HG03342 (cell line): ENCODE results near the gene NAP1L1.
A peak's percentile ranks its signal among the peaks of the same experiment; 100 is the strongest.

ENCODE experiments used
- ATAC-seq: cut with Tn5 transposase; IDR thresholded peaks from one replicate; pipeline ENCODE4 v1.9.1; 2021; ENCODE audit warnings: mild to moderate bottlenecking, moderate library complexity; ENCODE audit not compliant: unreplicated experiment

NAP1L1 gene

DNA sequence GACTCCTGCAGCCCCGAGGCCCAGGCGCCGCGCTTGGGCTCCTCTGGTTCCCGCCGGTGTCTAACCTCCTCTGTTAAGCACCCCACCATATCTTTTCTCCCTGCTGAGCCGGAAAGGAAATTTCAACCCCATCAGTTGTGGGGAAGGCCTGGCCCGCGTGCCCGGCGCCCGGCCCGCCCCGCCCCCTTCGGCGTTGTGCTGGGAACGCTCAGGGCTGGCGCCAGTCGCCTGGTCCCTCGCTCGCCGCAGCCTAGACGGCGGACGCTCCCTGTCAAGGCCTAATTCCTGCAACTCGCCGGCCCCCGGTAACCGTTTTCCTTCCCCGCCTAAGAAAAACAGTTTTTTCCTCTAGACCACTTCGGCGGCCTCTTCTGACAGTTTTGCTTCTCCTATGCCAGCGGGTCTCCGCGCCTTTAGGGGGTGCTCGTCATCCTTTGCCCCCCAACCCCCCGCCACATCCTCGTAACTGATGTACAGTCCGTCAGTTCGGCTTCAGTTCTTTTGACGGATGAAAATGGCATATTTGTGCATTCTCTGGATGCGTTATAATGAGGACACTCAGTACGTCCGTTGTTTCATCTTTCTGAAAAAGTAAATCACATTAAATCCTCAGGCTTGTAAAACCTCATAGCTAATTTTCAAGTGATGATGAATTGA lies 506 bp upstream of the NAP1L1 start:
- ATAC-seq, result peak; percentile 46

DNA sequence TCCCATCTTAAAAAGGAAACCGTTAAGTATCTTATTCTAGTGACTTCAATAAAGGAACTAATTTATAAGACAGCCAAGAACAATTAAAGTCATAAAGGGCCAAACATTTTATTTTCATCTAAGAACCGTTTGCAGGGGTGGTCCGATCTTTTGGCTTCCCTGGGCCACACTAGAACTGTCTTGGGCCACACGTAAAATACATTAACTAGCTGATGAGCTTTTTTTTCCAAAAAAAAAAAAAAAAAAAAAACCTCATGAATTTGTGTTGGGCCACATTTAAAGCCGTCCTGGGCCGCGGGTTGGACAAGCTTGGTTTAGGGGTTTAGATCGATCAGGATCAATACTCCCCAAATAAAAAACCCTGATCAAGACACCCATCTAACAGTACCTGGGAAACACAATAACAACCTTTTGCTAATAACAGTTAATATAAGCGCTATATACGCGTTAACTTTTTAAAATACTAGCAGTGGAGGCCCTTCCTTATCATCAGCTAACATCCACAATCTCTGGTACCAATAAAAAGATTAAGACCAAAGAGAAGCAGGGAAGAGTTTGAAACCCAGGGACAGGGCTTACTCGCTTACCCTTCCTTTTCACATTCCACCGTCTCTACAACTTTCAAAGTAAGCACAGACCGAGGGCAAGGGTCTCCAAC lies 1.1 kb downstream of the NAP1L1 start:
- no peak for ATAC-seq

DNA sequence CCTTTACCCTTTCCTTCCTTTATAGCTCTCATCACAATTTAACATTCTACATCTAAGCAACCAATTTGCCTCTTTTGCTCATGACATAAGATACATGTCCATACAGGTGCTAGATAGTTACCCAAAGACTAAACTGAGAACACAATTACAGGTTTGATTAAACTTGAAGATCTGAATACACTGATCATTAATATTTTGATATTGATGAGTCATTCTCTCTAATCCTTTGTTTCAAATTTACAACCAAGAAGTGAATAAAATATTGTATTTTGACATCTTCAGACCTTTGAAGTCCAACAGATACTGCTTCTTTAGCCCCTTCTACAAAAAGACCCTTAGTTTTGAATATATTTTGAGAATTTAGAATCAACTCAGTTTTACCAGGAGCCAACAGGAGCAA lies 2.6 kb downstream of the NAP1L1 start:
- ATAC-seq, result no peak

DNA sequence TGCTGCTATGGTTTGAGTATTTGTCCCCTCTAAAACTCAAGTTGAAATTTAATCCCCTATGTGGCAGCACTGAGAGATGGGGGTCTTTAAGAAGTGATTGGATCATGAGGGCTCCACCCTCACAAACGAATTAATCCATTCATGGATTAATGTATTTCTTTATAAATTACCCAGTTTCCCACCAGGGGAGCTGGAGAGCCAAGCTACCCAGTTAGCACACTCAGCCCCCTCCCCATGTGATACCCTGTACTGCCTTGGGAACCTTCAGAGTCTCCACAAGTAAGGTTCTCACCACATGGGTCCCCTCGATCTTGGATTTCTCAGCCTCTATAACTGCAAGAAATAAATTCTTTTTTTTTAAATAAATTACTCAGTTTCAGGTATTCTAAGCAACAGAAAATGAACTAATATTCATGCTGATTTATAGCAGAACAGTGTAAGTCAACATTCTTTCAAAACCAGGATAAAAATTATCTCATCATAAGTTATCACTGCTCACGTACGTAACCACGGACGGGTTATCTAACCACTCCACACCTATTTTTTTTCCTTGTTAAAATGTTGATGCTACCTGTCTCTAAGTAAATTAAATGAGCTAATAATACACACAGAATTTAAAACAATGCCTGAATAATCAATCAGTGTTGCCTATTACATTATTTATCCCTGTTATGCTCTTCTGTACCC lies 3.6 kb downstream of the NAP1L1 start:
- ATAC-seq, result no peak

DNA sequence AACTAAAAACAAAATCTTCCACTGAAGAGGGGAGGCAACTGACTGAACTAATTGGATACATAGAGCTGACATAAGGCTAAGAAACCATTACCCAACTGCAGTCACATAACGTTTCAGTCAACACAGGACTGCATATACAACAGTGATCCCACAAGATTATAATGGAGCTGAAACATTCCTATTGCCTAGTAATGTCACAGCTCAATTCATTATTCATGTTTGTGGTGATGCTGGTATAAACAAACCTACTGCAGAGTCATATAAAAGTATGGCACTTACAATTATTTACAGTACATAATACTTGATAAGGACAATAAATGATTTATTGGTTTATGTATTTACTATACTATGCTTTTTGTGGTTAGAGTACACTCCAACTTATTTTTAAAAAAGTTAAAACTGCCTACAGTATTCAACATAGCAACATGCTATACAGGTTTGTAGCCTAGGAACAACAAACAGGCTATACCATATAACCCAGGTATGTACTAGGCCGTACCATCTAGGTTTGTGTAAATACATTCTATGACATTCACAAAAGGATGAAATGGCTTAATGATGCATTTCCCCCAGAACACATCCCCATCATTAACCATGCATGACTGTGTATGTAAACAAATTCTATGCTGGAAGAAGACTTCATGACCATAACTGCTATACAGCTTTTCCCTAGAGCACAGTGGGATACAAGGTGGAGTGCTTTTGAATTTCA lies 4.3 kb downstream of the NAP1L1 start:
- ATAC-seq, result no peak

DNA sequence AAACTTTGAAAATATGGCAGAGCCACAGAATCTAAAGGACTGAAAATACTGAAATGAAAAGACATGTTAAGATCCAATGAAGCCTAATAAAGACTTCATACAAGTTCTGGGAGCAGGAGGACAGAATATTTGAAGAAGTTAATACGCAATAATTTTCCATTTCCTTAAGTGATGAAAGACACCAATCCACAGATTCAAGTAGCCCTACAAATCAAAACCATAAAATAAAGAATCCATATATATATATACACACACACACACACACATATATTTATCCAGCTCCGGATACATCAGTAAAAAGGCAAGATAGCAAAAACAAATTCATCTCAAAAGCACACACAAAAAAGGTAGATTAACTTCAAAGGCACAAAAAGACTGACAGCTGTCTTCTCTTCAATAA lies 5.7 kb downstream of the NAP1L1 start:
- no peak for ATAC-seq

DNA sequence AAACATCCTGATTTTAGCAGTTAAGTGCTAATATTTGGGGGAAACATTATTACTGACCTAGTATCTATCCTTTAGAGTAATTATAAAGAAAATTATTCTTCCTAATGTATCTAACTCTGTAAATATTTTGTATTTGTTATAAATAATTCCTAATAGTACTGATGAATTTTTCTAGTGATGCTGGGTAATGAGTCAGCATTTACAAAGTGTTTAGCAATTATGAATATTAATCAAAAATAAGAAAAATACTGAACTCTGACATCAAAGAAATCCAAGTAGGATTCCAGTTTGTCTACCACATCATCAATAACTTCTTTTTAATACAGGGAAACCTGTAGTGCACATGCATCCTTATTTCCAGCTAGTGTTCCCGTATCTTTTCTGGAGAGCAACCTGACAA lies 9.0 kb downstream of the NAP1L1 start:
- no peak for ATAC-seq

DNA sequence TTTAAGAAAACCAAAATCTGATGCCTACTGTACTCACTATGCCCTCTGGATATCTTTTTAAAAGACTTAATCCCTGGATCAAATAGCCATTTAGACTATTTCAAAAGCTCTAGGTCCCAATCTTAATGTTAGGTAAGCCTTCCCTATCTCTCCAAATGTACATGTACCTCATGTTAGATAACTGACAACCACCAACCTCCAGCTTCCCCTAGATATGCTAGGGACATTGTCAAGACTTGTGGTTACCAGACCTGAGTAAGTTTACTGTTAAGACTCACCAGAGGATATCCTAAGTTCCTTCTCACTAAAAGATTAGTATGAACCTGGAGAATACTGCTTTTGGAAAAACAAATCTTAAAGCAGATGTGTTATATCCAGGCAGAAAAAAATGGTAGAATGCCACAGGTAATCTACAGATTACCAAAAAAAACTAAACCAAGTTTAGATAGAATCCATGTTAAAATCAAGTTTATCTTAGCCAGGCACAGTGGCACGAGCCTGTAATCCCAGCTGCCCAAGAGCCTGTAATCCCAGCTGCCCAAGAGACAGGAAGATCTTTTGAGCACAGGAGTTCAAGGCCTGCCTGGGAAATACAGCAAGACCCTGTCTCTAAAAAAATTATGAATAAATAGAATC lies 9.7 kb downstream of the NAP1L1 start:
- no peak for ATAC-seq

DNA sequence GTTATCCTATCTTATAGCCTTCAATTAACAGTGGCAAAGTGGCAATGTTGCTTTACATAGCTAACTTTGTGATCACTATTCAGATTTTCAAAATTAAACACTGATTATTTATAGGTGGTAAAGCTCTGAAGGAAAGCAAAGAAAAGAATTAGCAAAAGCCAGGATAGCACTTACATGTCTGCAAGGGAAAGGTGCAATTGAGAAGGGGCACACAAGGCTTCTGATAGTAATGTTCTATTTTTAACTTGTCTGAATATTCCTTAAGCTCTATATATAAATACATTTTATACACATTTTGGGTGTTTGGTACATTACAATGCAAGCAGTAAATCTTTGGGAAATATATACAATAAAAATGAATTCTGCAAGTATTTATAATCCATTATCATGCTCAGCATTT lies 10.9 kb downstream of the NAP1L1 start:
- ATAC-seq, result no peak

DNA sequence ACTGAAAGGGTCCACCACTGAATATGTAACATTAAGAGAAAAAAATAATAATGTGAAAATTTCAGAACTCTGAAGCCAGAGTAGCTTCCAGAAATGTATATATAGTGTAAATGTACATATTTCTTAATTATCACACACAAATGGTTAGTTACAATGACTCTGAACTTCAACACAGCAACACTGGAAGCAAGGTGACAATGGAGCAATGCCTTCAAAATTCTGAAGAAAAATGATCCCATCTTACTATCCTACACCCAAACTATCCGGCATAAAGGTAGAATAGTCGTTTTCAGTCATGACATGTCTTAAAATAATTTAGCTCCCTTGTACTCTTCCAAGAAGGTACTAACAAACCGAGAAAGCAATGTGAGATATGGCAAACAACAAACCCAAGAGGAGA lies 11.9 kb downstream of the NAP1L1 start:
- ATAC-seq, result no peak

DNA sequence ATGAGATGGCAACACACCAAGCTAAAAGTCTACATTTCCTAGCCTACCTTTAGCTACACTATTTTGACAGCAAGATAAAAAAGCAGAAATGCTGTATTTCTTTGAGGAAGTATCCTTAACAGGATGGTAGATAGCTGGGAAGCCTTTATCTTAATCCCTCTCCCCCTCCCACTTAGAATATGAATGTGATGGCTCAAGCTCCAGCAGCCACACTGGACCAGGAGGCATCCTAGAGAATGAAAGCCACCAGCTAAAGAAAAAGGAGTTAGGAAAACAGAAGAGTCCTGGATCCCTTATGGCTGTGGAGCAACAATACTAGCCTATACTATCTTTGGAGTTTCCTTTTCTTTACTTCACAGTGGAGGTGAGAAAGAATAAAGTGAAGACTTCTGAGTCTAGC lies 15.1 kb downstream of the NAP1L1 start:
- no peak for ATAC-seq

DNA sequence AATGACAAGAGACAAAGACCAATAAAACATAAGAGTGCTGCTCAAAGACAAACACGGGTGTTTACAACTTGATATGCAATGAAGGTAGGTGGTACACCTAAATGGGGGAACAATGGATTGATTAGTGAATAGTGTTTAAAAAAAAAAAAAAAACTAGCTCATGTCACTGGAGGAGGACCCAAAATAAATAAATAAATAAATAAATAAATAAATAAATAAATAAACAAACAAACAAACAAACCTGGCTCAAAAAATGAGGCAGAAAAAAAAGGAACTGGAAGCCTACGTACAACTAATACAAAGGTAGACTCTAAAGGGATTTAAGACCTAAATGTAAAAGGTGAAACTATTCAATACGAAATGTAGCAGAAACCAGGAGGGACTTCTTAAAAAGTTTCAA lies 18.6 kb downstream of the NAP1L1 start:
- no peak for ATAC-seq

DNA sequence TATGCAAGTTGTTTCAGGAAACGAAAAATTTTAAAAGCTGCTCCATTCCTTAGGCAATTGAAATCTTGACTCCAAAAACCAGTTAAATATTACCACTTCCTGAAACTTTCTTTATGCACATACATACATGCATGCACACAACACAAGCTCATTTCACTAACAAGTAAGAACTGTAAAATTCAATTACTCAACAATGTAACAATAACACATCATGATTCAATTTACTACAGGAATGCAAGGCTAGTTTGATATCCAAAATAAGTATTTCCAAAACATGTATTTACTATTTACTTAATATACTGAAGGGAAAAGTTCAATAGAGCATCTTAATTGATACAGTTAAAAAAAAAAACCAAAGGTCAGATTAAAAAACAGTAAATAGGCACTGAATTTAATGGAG lies 19.6 kb downstream of the NAP1L1 start:
- ATAC-seq, result no peak

DNA sequence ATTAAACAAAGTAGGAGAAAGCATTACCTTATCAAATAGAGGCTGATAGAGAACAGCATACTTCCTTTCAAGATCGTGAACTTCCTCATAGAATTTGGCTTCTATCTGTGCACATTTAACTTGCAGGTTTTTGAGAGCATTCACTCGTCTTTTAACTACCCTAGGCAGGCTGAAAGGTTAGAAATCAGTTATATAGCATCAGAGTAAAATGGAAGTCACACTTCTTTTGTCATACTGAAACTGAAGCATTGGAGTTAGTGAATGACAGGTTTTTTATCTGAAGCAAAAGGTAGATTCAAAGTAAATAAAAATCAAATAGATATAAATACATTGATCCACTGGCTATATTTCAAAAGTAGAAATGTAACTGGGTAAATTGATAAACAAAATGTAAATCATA lies 24.4 kb downstream of the NAP1L1 start:
- no peak for ATAC-seq

DNA sequence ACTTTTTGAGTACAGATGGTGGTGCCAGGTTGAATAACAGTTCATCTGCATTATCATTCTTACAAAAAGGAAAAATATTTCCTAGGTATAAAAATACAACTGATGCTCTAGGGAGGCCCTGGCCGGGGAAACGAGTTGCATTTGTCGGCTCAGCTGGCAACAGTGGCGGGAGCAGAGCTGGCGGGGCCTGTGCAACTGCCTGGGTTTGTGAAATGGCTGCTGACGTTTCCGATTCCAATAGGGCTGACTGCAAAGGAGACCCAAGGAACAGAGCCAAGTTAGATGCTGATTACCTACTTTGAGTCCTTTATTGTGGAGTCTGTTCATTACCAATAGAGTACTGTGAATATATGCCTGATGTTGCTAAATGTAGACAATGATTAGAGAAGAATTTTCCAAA lies 27.2 kb downstream of the NAP1L1 start:
- no peak for ATAC-seq

DNA sequence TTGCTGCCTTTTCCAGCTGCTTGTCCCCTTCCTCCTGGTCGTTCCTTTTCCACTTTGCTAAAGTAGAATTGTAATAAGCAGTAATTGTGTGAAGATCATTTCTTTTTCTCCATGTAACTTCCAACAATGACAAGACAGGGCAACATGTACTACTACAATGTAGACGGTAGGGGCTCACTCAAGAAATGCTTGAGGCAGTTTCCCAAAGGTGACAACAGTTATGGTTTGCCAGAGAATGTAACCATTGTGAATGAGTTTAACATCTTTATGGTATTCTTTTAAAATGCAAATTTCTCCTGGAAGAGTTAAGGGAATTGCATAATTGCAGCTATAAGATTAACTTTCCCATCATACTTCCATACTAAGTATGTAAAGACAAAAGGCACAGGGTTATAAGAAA lies 29.1 kb downstream of the NAP1L1 start:
- no peak for ATAC-seq

DNA sequence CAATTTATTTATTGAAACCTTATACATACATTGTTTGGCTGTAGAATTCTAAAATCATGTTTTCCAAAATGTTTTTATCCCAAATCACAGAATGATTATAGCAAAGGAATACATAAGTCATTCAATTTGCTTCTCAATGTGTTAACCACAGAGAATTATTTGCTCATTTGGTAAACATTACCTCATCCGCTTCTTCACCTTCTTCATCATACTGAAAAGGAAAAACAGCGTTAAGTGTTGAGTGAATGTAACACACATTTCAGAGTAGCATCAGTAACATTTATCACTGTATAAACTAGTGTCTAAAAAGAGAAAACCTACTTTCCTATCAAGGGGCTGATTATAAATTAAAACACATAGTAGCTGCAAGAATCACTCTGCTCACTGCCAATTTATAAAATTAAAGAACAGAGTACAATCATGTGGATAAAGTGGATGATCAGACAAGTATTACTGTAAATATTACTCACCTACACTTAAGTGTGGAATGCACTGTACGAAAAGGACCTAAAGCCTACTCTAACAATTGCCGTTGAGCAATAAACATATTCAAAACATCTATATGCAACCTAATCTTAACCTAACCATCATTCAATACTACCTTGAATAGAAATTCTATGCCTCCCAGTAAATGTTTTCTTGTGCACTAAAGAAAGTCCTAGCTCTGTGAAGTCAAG lies 34.8 kb downstream of the NAP1L1 start:
- no peak for ATAC-seq

DNA sequence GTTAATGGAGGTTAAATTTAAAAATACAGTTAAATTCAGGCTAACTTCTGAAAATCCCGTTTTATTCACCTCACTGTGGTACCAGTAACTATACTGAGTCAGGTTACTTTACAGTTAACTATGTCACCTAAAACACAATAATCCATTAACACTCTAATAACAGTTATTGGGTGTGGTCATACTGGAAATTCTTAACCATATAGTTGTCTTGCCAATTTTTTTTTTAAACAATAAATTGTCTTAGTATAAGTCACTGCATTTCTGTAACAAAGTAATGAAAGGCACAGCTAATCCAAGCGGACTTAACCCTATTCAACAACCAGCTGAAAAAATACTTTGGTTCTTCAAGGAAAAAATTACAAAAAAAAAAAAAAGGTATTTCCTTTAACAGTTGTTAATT lies 36.7 kb downstream of the NAP1L1 start:
- ATAC-seq, result no peak

DNA sequence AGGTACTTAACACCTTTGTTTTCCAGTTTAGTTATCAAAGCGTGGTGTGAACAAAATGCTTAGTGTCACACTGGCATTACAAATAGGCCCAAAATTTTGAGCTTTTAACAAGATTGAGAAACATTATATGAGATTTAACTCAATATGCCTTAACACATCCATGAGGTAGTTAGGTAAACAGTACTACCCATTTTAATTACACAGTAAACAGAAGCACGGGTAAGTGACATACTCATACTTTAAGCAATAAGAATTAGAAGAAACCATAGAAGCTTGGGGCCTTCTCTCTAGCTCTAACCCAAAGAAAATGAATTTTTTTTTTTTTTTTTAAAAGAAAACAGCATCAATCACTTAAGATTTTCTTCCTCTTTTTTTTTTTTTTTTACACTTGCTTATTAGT lies 37.4 kb downstream of the NAP1L1 start:
- no peak for ATAC-seq

DNA sequence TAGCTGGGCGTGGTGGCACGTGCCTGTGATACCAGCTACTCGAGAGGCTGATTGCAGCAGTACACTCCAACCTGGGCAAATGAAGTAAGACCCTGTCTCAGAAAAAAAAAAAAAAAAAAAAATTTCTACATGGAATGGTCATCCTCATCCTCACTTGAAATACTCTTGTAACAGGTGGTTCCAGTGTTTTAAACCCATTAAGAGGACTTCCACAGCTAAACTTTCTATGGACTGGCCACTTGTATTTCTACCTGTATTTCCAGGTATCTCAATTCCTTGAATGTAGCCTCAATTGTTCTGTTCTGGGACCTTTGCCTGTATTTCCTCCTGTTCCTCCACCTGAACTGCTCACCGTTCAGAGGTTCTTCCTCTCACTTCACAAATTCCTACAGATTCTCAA lies 41.1 kb downstream of the NAP1L1 start:
- ATAC-seq, result no peak

DNA sequence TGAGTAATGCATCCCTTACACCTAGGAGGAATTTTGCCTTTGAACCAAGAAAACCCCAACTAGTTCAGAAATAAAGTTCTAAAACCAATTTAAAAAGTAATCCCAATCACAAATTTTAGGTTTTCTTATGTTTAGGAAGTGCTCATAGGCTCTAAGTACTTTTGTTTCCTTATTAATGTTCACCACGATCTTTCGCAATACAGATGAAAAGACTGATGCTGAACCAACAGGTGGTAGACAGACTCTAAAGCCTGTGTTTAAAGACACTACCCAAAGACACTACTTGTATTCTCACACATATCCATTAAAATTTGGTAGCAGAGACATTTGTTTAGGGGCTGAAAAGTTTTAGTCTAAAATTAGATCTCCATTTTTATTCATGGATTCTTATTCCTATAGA lies 42.3 kb downstream of the NAP1L1 start:
- no peak for ATAC-seq
